ENCODE measurements around the gene EIF1AD.

The EIF1AD gene

DNA sequence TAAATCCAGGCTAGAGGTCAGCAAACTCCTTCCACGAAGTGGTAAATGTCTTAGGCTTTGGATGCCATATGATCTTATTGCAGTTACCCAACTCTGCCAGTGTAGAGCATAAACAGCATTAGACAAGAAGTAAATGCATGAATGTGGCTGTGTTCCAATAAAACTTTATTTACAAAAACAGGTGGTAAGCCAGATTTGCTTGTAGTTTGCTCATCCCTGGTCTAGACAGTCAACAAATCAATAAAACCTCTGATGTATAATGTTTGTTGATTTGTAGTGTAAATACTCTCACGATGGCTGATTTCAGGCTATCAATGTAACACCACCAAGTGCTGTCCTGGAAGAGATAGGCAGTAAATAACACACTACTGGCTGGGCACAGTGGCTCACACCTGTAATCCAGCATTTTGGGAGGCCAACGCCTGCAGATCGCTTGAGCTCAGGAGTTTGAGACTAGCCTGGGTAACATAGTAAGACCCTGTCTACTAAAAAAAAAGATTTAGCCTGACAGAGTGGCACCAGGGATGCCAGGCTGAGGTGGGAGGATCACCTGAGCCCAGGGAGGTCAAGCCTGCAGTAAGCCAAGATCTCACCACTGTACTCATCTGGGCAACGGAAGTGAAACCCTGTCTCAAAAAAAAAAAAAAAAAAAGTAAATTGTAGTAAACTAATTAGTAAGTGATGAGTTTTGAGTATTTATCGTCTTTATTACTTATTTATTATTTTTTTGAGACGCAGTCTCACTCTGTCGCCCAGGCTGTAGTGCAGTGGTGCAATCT is 31.2 kb upstream of the EIF1AD start:
- TF ChIP-seq POLR2AphosphoS5 (IDR thresholded peaks at IDR 0.05; ENCODE audit: low read depth, low read length) (no peak), FOXP2 (optimal IDR thresholded peaks at IDR 0.05; ENCODE audit: borderline replicate concordance, extremely low read depth, extremely low read length, insufficient read depth) (no peak)
- TF ChIP-seq, protein P1, sequence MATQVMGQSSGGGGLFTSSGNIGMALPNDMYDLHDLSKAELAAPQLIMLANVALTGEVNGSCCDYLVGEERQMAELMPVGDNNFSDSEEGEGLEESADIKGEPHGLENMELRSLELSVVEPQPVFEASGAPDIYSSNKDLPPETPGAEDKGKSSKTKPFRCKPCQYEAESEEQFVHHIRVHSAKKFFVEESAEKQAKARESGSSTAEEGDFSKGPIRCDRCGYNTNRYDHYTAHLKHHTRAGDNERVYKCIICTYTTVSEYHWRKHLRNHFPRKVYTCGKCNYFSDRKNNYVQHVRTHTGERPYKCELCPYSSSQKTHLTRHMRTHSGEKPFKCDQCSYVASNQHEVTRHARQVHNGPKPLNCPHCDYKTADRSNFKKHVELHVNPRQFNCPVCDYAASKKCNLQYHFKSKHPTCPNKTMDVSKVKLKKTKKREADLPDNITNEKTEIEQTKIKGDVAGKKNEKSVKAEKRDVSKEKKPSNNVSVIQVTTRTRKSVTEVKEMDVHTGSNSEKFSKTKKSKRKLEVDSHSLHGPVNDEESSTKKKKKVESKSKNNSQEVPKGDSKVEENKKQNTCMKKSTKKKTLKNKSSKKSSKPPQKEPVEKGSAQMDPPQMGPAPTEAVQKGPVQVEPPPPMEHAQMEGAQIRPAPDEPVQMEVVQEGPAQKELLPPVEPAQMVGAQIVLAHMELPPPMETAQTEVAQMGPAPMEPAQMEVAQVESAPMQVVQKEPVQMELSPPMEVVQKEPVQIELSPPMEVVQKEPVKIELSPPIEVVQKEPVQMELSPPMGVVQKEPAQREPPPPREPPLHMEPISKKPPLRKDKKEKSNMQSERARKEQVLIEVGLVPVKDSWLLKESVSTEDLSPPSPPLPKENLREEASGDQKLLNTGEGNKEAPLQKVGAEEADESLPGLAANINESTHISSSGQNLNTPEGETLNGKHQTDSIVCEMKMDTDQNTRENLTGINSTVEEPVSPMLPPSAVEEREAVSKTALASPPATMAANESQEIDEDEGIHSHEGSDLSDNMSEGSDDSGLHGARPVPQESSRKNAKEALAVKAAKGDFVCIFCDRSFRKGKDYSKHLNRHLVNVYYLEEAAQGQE (IDR thresholded peaks at IDR 0.05; ENCODE audit: insufficient read depth in 1 of 2, low read depth in 2 of 2, low read length in 2 of 2): no peak

DNA sequence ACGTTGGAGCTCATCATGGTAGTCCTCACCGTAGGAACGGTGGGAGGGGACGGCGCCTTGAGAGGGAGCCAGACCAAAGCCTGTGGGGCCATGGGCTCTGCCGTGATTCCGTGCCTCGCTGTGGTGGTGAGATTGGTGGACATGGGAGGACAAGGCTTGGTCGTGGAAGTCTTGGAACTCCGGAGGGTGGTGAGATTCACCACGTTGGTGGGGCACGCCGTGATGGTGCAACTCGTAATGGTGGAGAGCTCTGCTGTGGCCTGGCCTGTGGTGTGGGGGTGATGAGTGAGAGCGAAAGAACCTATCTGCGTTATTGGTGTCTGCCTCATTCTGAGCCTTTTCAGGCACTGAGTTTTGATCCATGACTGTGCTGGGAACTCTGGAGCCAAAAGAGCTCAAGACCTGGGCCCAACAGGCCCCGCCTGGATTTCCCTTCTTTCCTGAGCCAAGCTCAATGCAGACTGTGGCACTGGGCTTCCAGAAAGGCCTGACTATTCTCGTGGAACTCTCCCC is 24.1 kb upstream of the EIF1AD start, which contains the start of gene CATSPER1:
Gene CATSPER1 (minus strand): TSS at position 463 of the 513 bp plus-strand sequence. CDS start 100 bp downstream, at position 363.
- TF ChIP-seq FOXP2 (optimal IDR thresholded peaks at IDR 0.05; ENCODE audit: borderline replicate concordance, extremely low read depth, extremely low read length, insufficient read depth): no peak
- TF ChIP-seq TAF1 (IDR thresholded peaks at IDR 0.05; ENCODE audit: borderline replicate concordance, insufficient read depth, low read length): no peak
- TF ChIP-seq SIN3A (IDR thresholded peaks at IDR 0.05; ENCODE audit: borderline replicate concordance, insufficient read depth, low read length): no peak
- TF ChIP-seq, protein P1 (IDR thresholded peaks at IDR 0.05; ENCODE audit: insufficient read depth in 1 of 2, low read depth in 2 of 2, low read length in 2 of 2): no peak
- no peak for TF ChIP-seq POLR2AphosphoS5 (IDR thresholded peaks at IDR 0.05; ENCODE audit: low read depth, low read length)

- TF ChIP-seq SIN3A (IDR thresholded peaks at IDR 0.05; ENCODE audit: borderline replicate concordance, insufficient read depth, low read length): no peak
- TF ChIP-seq POLR2AphosphoS5 (IDR thresholded peaks at IDR 0.05; ENCODE audit: low read depth, low read length): no peak
- no peak for TF ChIP-seq TAF1 (IDR thresholded peaks at IDR 0.05; ENCODE audit: borderline replicate concordance, insufficient read depth, low read length)
- TF ChIP-seq, protein P1 (IDR thresholded peaks at IDR 0.05; ENCODE audit: insufficient read depth in 1 of 2, low read depth in 2 of 2, low read length in 2 of 2): no peak
- TF ChIP-seq FOXP2 (optimal IDR thresholded peaks at IDR 0.05; ENCODE audit: borderline replicate concordance, extremely low read depth, extremely low read length, insufficient read depth): no peak
Observed at GRCh38 chr11:66022401-66023185, 20.6 kb upstream of the EIF1AD start.

DNA sequence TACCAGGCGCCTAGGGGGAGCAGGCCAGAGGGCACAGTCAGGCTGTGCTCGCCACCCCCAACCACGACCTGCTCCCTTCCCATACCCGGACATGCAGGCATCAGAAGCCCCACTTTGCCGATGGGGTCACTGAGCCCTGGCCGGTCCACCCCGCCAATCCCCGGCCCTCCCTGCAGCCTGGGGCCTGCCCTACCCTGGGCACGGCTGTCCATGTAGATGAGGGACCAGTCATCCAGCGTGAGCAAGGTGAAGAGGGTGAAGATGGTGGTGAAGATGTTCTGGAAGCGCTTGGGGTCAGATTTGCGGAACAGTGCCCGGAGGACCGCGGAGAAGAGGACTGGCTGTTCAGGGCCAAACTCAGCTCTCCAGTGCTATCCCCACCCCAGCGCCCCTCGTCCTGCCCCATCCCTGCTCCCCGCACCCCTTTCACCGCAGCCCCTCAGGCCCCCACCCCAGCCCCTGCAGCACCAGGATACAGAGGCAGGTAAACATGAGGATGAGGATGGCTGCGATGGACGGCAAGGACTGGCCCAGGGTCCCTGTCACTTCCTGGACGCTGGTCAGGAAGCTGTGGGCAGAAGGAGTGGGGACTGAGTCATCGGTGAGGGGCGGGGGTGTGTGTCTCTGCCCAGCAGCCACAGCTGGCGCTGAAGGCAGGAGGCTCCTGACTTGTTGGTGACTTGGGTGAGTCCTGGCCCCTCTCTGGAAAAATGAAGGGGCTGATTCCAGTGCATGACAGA is 18.8 kb upstream of the EIF1AD start:
- peak; percentile 56 for TF ChIP-seq FOXP2 (optimal IDR thresholded peaks at IDR 0.05; ENCODE audit: borderline replicate concordance, extremely low read depth, extremely low read length, insufficient read depth)
- TF ChIP-seq, protein P1 (IDR thresholded peaks at IDR 0.05; ENCODE audit: insufficient read depth in 1 of 2, low read depth in 2 of 2, low read length in 2 of 2): no peak
